GM21423 (cell line): ENCODE results near the gene ATCAY.
"Not testable (repeated sequence)": the region's sequence is repeated elsewhere in the genome, so short reads cannot be mapped to it uniquely, and the experiment has no call there.

Experiments used
- ATAC-seq: cut with Tn5 transposase; IDR thresholded peaks from one replicate; pipeline ENCODE4 v1.9.1; 2021; ENCODE audit warnings: mild to moderate bottlenecking, moderate library complexity; ENCODE audit not compliant: unreplicated experiment

The ATCAY gene

DNA sequence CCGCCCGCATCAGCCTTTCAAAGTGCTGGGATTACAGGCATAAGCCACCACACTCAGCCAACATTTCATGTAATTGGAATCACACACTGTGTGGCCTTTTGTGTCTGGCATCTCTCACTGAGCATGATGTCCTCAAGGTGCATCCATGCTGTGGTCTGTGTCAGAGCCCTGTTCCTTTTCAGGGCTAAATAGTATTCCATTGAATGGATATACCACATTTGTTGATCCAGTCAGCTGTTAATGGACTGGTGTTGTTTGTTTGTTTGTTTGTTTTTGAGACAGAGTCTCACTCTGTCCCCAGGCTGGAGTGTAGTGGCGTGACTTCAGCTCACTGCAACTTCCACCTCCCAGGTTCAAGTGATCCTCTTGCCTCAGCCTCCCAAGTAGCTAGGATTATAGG, 17.9 kb downstream of the ATCAY start:
- no peak for ATAC-seq

DNA sequence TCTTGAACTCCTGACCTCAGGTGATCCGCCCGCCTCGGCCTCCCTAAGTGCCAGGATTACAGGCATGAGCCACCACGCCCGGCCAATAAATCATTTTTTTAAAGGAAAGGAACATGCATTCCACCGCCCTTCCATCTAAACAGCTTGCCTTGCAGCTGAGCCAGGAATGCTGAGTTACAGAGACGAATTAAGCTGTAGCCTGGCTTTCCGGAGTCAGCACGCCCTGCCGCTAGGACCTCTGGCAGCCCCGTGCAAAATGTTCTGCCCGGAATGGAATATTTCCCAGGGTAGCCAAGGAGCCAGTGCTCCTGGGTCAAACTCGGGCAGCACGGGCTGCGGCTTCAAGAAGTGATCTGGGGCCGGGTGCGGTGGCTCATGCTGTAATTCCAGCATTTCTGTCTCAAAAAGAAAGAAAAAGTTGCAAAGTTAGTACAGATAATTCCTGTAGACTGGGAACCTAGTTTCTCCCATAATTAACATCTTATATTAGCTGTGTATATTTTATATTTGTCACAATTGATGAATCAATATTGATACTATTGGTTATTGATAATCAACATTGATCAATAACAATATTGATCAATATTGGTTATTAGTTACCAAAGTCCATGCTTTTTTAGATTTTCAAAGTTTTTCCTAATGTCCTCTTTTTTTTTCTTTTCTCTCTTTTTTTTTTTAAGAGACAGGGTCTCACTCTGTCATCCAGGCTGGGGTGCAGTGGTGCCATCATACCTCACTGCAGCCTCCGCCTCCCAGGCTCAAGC, 19.2 kb downstream of the ATCAY start:
- ATAC-seq = no peak

DNA sequence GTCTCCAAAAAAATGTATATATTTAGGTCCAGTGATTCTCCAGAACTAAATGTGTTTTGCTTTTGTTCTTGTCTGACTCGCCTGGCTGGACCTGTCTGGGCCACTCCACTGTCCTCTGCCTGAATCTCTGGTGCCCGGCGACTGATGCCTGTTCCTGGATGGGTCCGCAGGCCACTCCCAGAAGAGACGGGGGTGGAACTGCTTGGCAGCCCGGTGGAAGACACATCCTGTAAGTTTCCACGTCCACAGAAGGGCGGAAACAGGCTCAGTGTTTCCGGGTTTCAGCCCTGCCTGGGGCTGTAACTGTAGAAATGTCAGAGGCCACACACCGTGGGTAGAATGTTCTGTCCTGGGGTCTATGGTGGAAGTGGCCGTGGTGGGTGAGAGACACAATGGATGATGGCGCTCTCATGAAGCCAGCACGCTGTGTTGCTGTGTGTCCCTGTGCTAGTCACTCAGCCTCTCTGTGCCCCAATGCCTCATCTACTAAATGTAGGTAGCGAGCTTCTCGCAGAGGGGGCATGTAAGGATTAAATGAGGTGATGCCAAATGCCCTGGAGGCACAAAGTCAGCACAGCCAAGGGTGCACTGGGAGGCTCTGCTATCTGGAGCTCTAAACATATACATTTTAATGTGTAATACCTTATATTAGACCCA, 22.0 kb downstream of the ATCAY start:
- no peak for ATAC-seq

DNA sequence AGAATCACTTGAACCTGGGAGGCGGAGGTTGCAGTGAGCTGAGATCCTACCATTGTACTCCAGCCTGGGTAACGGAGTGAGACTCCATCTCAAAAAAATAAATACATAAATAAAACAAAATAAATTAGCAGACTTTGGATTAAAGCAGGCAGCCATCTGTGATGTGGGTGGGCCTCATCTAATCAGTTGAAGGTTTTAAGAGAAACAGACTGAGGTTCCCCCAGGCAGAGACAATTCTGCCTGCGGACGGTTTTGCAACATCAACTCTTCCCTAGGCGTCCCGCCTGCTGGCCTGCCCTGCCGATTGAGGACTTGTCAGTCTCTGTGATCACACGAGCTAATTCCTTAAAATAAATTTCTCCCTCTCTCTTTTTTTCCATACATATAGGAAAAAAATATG, 23.7 kb downstream of the ATCAY start:
- ATAC-seq = no peak

DNA sequence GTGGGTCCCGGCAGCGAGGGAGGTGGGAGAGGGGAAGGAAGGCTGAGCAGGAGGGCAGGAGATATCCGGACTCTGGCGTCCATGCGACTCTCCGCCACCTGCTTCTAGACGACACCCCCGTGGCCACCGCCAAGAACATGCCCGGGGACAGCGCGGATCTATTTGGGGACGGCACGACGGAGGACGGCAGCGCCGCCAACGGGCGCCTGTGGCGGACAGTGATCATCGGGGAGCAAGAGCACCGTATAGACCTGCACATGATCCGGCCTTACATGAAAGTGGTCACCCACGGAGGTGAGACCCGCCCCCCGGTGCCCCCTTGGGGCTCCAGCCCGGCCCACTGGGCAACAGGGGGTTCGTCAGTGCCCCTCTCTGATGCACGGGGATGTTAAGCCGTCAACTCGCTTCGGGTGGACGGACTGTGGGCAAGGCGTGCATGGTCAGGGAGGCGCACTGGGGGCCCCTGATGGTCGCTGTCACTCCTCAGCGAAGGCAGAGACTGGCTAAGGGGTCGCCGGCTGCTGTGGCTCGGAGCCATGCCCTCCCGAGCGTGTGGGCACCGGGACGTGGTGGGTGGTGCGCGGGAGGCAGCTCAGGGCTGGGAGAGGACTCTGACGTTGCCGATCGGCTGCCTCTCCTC, 27.3 kb downstream of the ATCAY start:
- ATAC-seq = no peak

DNA sequence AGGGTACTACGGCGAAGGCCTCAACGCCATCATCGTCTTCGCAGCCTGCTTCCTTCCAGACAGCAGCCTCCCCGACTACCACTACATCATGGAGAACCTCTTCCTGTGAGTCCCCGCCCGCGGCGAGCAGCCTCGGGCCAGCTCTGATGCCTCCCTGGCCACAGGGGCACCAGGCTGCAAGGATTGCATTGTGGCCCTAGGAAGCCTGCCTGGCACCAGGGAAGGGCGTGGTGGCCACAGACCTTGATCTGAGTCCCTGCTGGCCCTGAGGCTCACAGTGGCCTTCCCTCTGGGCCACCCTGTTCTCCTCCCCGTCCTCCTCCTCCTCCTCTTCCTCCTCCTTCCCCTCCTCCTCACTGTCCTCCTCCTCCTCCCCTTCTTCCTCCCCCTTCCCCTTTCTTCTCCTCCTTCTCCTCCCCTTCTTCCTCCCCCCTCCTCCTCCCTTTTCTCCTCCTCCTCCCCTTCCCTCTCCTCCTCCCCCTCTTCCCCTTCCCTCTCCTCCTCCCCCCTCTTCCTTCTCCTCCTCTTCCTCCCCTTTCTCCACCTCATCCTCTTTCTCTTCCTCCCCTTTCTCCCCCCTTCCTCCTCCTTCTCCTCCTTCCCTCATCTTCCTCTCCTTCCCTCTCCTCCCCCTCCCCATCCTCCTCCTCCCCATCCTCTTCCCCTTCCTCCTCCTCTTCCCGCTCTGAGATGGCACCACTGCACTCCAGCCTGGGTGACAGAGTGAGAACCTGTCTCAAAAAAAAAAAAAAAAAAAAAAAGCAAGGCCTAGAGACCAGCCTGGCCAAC, 28.0 kb downstream of the ATCAY start:
- ATAC-seq = no peak

DNA sequence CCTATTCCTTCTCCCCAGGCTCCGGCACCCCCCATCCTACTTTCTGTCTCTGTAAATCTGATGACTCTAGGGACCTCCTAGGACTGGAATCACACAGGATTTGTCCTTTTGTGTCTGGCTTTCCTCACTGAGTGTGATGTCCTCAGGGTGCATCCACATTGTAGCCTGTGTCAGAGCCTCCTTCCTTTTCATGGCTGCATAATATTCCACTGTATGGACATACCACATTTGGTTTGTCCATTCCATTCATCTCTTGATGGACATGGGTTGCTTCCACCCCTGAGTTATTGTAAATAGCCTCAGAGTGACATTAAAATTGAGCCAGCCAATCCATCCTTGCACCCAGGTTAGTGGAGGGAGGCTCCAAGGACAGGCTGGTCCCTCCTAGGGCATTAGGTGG, 29.6 kb downstream of the ATCAY start:
- ATAC-seq = no peak

DNA sequence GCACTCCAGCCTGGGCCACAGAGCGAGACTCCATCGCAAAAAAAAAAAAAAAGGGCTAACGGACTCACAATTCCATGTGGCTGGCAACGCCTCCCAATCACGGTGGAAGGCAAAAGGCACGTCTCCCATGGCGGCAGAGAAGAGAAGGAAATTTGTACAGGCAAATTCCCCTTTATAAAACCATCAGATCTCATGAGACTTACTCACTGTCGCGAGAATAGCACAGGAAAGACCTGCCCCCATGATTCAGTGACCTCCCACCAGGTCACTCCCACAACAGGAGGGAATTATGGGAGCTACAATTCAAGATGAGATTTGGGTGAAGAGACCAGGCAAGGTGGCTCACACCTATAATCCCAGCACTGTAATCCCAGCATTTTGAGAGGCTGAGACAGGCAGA, 33.7 kb downstream of the ATCAY start:
- no peak for ATAC-seq

DNA sequence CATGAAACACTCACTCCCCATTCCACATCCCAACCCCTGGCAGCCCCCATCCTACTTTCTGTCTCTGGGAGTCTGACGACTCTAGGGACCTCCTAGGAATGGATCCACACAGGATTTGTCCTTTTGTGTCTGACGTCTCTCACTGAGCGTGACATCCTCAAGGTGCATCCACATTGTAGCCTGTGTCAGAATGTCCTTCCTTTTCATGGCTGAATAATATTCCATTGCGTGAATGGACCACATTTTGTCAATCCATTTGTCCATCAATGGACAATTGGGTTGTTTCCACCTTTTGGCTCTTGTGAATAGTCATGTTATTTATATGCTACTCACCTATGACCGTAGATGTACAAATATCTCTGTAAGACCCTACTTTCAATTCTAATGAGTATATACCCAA, 35.5 kb downstream of the ATCAY start:
- ATAC-seq = no peak

DNA sequence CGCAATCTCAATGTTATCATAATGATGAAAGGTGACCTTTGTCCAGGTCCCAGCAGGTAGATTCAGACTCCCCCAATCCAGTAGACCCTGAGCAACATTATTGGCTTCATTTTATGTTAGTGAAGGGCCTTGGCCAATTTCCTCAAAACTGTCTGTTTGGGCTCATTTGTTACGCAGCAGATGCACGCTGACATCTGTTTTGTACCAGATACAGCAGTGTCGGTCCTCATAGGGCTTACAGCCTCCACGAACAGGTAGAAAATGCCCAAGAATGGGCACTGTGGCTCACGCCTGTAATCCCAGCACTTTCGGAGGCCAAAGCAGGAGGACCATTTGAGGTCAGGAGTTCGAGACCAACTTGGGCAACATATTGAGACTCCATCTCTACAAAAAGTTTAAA, 39.3 kb downstream of the ATCAY start:
- ATAC-seq = no peak

DNA sequence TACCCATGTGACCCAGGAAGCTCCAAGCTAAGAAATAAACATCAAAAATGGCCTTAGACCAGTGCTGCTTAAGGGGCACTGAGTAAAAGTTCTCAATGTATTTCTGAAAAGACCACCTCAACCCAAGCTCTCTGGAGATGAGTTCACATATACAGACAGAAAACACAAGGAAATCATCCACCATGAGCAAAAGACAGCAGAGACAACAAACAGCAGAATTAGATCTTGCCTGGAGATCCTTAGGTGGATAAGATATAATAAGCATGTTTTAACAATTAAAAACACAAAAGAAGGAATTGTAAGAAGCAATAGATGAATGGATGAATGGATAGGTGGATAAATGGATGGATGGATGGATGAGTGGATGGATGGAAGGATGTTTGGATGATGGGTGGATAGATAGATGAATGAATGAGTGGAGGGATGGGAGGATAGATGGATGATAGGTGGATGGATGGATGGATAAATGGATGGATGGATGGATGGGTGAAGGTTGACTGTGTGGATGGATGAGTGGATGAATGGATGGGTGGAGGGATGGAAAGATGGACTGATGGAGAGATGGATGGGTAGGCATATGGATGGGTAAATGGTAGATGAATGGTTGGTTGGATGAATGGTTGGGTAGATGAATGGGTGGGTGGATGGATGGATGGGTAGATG, 42.7 kb downstream of the ATCAY start:
- no peak for ATAC-seq

DNA sequence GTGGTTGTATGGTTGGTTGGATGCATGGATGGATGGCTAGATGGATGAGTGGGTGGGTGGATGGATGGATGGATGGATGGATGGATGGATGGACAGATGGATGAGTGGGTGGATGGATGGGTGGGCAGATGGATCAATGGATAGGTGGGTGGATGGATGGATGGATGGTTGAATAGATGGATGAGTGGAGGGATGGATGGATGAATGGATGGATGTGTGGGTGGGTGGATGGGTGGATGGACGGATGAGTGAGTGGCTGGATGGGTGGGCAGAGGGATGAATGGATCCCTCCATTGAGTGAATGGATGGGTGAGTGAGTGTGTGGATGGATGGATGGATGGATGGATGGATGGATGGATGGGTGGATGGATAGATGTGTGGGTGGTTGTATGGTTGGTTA, 43.4 kb downstream of the ATCAY start:
- ATAC-seq = no peak

DNA sequence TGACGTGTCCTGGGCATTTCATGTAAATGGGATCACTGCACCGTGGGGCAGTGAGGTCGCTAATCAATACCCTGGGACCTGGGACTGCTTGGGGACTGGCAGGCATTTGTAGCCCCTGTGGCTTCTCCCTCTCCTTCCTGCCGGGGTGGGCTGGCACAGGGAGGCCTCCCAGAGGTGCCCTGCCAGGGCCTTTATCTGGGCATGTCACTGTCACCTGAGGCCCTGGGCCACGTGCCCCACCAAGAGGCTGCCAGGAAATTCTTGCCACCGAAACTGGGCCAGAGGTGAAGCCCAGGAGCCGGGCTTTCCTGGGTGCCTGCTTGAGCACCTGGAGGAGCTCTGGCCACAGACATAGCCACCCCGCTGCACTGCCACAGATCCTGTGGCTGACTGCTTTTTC, 50.6 kb downstream of the ATCAY start:
- ATAC-seq = no peak

DNA sequence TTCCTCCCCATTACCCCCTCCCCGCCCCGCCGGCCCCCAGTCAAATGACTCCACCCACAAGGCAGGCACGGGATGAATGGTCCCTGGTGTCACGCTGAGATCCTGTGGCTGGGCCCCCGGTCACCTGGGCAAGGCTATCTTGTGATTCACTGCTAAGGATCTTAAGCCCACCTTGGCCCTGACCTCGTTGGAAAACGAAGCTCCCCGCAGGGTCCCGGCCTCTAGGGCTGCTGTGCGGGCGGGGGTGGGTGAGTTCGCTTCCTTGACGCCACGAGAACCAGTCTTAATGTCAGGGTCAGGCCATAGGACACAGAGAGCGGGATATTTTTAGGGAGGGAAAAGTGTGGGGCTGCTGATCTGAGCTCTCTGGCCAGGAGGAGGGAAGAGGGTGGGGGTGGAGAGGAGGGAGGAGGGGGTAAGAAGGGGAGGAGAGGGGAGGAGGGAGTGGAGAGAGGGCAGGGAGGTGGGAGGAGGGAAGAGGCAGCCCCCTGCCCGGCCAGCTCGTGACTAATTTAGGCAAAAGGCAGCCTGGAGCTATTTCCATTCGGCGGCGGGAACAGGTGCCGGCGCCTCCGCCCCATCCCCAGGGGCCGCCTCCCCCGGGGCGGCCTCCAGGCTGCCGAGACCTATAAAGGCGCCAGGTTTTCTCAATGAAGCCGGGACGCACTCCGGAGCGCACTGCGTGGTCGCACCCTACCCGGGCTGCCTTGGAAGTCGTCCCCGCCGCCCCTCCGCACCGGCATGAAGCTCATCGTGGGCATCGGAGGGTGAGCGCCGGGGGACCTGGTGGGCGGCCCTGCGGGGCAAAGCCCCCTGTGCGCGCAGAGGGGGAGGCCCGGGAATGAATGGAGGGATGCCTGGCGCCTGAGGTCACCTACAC, 52.7 kb downstream of the ATCAY start, which contains the start of gene NMRK2:
Gene NMRK2 (plus strand): TSS at position 139 of the 880 bp plus-strand sequence. CDS start 603 bp downstream, at position 742.
- ATAC-seq = no peak

DNA sequence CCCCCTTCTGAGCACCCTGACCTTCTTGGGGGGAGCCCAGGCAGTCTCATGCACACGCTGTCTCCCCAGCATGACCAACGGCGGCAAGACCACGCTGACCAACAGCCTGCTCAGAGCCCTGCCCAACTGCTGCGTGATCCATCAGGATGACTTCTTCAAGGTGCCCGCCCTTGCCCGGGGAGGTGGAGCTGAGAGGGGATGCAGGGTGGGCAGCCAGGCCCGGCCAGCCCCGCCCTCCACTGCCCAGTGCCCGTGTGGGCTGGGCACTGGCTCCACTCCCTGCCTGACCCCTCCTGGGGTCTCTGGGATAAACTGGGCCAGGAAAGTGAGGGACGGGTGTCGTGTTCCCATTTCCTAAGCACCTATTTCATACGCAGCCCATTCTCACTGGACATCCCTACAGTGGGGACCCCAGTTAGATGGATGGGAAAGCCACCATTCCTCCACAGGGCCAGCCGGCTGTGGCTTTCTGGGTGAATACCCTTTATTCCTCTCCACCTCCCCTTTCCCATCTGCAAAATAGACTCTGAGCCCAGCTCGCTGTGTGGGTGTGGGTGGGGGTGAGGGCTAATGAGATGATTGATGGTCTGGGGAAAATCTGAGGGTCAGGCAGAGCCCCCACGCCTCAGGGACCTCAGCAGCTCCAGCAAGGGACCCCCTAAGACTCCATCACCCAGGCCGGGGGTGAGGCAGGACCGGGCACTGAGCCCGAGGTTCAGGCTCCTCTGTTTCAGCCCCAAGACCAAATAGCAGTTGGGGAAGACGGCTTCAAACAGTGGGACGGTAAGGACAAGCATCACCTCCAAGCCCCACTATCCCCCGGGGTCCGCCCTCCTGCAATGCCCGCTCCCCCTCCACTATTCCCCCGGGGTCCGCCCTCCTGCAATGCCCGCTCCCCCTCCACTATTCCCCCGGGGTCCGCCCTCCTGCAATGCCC, 56.3 kb downstream of the ATCAY start:
- ATAC-seq = no peak

DNA sequence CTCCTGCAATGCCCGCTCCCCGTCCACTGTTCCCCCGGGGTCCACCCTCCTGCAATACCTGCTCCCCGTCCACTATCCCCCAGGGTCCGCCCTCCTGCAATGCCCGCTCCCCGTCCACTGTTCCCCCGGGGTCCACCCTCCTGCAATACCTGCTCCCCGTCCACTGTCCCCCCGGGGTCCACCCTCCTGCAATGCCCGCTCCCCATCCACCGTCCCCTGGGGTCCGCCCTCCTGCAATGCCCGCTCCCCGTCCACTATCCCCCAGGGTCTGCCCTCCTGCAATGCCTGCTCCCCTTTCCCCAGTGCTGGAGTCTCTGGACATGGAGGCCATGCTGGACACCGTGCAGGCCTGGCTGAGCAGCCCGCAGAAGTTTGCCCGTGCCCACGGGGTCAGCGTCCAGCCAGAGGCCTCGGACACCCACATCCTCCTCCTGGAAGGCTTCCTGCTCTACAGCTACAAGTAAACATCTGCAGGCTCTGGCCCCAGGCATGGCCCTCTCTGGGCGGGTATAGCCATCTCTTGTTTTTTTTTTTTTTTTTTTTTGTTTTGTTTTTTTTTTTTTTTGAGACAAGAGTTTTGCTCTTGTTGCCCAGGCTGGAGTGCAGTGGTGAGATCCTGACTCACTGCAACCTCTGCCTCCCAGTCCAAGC, 57.9 kb downstream of the ATCAY start:
- ATAC-seq = not testable (repeated sequence)

DNA sequence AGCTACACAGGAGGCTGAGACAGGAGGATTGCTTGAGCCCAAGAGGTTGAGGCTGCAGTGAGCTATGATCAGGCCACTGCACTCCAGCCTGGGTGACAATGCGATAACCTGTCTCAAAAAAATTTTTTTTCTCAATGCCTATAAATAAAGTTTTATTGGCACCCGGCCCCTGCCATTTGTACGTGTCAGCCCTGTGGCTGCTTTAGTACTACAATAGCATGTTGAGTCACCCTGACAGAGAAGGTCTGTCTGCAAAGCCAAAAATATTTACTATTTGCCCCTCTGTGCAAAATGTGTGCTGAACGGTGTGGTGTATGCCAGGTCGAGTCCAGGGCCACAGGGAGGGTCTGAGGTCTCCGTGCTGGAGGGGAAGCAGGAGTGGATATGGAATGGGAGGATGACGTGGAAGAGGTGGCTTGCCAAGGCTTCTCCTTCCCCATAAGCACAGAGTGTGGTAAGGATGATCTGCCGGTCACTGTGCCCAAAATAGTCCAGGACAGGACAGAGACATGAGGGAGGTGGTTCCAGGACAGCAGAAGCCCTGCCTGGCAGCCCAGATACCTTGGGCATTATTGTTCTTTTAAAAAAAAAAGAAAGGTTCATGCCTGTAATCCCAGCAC, 62.4 kb downstream of the ATCAY start:
- no peak for ATAC-seq
